Measurements from ENCODE around the gene AFF3. TPM values are rescaled to one million over a fixed set of nuclear protein-coding genes. Genes with fewer than 3 reads are reported as not detected.

The AFF3 gene
- total and polyA plus RNA-seq, 3 donors from 2014 or later = 18.0 to 34.4 (median 27.1) TPM

DNA sequence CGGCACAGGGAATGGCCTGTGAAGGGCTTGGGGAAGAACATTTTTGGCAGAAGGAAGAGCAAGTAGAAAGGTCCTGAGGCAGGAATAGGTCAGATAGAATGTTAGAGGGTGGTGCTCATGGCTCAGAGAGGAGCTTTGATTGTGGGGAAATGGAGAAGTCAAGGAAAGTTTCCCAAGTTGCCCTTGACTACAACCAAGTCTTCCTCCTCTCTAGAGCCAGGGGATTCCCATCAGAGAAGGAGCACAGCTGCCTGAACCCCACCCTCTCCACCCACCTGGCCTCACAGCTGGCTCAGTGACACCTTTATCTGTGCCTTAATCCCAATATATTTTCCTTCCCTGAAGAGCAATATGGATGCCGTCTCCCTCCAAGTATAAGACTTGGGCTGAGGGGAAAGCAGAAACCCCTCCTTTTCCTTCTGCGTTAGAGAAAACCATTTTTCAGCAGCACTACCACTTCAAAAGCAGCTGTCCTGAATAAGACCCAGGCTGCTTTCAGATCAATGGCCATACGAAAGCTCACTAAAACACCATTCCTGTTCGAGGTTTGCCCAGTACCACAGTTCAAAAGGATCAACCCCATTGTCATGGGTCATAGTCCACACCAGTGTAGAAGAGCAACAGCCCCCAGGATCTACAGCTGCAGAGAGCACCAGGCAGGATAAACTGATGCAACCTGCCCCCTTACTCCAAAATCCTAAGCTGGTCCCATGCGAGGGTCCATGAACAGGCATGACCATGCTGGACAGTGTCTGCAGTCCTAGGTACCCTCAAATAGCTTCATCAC, 199.6 kb downstream of the AFF3 start:
- Histone ChIP-seq H3K36me3 (ENCODE audit: low read depth, missing control alignments) (no peaks in the 10 kb centered on the region), H3K27ac (no peak overlapping the region), H3K9me3 (no peaks in the 10 kb centered on the region), H3K4me3 (no peak overlapping the region), H3K27me3 (no peaks in the 10 kb centered on the region), H3K4me1 (no peaks in the 10 kb centered on the region)
- intact Hi-C loops (cut with DNase I; ENCODE audit: low total_unique reads) = no loop called here
- DNase-seq = no peak
- 98 to 100% methylated on average over 6 of the region's 6 CpGs for WGBS, 2 donors
- TF ChIP-seq, protein P1, sequence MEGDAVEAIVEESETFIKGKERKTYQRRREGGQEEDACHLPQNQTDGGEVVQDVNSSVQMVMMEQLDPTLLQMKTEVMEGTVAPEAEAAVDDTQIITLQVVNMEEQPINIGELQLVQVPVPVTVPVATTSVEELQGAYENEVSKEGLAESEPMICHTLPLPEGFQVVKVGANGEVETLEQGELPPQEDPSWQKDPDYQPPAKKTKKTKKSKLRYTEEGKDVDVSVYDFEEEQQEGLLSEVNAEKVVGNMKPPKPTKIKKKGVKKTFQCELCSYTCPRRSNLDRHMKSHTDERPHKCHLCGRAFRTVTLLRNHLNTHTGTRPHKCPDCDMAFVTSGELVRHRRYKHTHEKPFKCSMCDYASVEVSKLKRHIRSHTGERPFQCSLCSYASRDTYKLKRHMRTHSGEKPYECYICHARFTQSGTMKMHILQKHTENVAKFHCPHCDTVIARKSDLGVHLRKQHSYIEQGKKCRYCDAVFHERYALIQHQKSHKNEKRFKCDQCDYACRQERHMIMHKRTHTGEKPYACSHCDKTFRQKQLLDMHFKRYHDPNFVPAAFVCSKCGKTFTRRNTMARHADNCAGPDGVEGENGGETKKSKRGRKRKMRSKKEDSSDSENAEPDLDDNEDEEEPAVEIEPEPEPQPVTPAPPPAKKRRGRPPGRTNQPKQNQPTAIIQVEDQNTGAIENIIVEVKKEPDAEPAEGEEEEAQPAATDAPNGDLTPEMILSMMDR (IDR thresholded peaks at IDR 0.05) = no peak
- no peak for TF ChIP-seq POLR2A (IDR thresholded peaks at IDR 0.05)

DNA sequence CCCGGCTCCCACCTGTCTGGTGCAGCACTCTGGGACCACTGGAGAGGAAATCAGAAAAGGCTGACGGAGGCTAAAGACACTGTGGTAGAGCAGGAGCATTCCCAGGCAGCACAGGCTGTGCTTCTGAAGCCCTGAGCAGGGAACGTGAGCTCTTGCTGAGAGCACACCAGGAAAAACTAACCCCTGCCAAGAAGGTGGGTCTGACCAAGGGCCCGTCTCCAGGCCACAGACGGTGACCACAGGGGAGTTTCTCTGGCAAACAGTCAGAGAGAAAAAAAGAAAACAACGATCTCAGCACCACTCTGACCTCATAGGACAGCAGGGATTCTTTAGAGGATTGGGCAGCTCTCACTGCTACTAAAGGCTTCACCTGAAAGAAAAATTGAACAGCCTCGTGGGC, 201.4 kb downstream of the AFF3 start:
- no peaks in the 10 kb centered on the region for H3K9me3 ChIP-seq
- H3K27ac ChIP-seq = no peak overlapping the region
- peak; percentile 39 for DNase-seq
- H3K4me3 ChIP-seq = no peak overlapping the region
- TF ChIP-seq, protein P1 (IDR thresholded peaks at IDR 0.05) = no peak
- TF ChIP-seq POLR2A (IDR thresholded peaks at IDR 0.05) = no peak
- WGBS, 2 donors = 40 to 48% methylated on average over 7 of the region's 7 CpGs
- H3K36me3 ChIP-seq (ENCODE audit: low read depth, missing control alignments) = no peaks in the 10 kb centered on the region
- H3K4me1 ChIP-seq = no peaks in the 10 kb centered on the region
- H3K27me3 ChIP-seq = no peaks in the 10 kb centered on the region
- intact Hi-C loops (cut with DNase I; ENCODE audit: low total_unique reads) = no loop called here

DNA sequence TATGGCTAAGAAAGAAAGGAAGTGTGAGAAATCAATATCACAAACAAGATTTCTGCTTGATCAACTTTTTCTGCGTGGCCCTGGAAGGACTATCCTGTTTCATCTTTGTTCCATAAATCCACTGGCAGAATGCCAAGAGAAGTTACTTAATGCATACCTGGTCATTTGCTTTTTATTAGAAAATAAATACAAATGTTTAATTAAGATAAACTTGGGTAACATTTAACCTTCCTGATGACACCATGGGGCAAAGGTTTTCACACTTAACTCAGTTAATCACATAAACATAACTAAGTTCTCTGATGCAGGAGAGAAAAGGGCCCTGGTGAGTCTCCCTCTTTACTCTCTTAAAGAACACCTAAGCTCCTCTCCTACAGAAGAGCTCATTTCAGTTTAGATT, 203.3 kb downstream of the AFF3 start:
- DNase-seq = no peak
- no peaks in the 10 kb centered on the region for H3K36me3 ChIP-seq (ENCODE audit: low read depth, missing control alignments)
- H3K27me3 ChIP-seq = no peaks in the 10 kb centered on the region
- H3K4me1 ChIP-seq = no peaks in the 10 kb centered on the region
- no peak overlapping the region for H3K27ac ChIP-seq
- H3K4me3 ChIP-seq = no peak overlapping the region
- TF ChIP-seq POLR2A (IDR thresholded peaks at IDR 0.05) = no peak
- TF ChIP-seq, protein P1 (IDR thresholded peaks at IDR 0.05) = no peak
- WGBS, 2 donors = 74 to 85% methylated on average over 1 of the region's 1 CpG
- H3K9me3 ChIP-seq = no peaks in the 10 kb centered on the region
- intact Hi-C loops (cut with DNase I; ENCODE audit: low total_unique reads) = no loop called here

DNA sequence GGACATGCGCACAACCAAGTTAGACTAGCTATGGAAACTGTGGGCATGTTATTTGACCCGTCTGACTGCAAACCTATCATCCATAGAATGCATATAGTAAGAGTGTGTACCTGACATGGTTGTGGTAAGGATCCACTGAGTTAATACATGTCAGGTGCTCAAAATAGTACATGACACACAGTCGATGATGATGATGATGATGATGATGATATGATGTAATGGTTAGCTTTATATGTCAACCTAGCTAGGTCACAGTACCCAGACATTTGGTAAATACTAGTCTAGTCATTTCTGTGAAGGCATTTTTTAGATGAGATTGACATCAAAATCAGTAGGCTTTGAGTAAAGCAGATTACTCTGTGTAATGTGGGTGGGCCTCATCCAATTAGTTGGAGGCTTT, 204.1 kb downstream of the AFF3 start:
- intact Hi-C loops (cut with DNase I; ENCODE audit: low total_unique reads) = no loop called here
- WGBS, 2 donors = 91 to 95% methylated on average over 3 of the region's 3 CpGs

More for the DNA sequence above, 204.1 kb downstream of the AFF3 start:
- no peak overlapping the region for H3K4me3 ChIP-seq
- no peaks in the 10 kb centered on the region for H3K9me3 ChIP-seq
- TF ChIP-seq POLR2A (IDR thresholded peaks at IDR 0.05) = no peak
- TF ChIP-seq, protein P1 (IDR thresholded peaks at IDR 0.05) = no peak
- H3K27ac ChIP-seq = no peak overlapping the region
- no peaks in the 10 kb centered on the region for H3K36me3 ChIP-seq (ENCODE audit: low read depth, missing control alignments)
- H3K4me1 ChIP-seq = no peaks in the 10 kb centered on the region
- DNase-seq = no peak
- H3K27me3 ChIP-seq = no peaks in the 10 kb centered on the region
